A549 (cell line): ENCODE data around the gene SUSD3. TPM values are rescaled to one million over a fixed set of nuclear protein-coding genes. Genes with fewer than 3 reads are reported as not detected.

Source experiments
- ATAC-seq, 2 experiments: fragments of 200-7000 bp in 1 of 2; fragments of >200 bp in 1 of 2; cut with Nextera tagmentation in 1 of 2; cut with Tn5 transposase in 1 of 2; 3 replicates each; pipeline versions ENCODE4 v1.8.0 to v1.9.1; 2018 to 2020; ENCODE audit warnings: mild to moderate bottlenecking in 1 of 2, moderate library complexity in 1 of 2
- CTCF ChIA-PET: fragments of 300-600 bp; sonication (Branson Sonifier 250); formaldehyde crosslinking; extraction: SDS; loops from one replicate; lab custom pipeline; 2021; ENCODE audit warnings: antibody characterized with exemption, inconsistent platforms; lab: Yijun Ruan, JAX
- POLR2A ChIA-PET: fragments of 350-600 bp; formaldehyde crosslinking; extraction: SDS; loops from one replicate; lab custom pipeline; 2021; ENCODE audit warnings: antibody characterized with exemption, inconsistent platforms; lab: Yijun Ruan, JAX
- DNase-seq, 2 experiments: peaks; one replicate each; pipeline versions ENCODE4 v3.0.0 to v3.0.0-alpha.2; 2011 to 2016; ENCODE audit warnings: low read depth in 1 of 2, low spot score in 1 of 2
- FAIRE-seq: peaks from 2 replicates; lab custom pipeline; 2011; peaks lifted over from hg19 to GRCh38; lab: Jason Lieb, UNC
- H3K27ac ChIP-seq, 2 experiments: fragments of >200 bp; sonication (Bioruptor Twin); formaldehyde crosslinking; 3 replicates each; pipeline ENCODE4 v1.5.1; 2016 to 2017
- H3K4me1 ChIP-seq: fragments of >200 bp; sonication (Bioruptor Twin); formaldehyde crosslinking; 3 replicates; pipeline ENCODE4 v1.6.1; 2016
- H3K4me2 ChIP-seq: fragments of >200 bp; sonication (Bioruptor Twin); formaldehyde crosslinking; 3 replicates; pipeline ENCODE4 v1.6.1; 2016
- H3K4me3 ChIP-seq: fragments of >200 bp; sonication (Bioruptor Twin); formaldehyde crosslinking; 3 replicates; pipeline ENCODE4 v1.5.1; 2016
- H3K9me3 ChIP-seq: fragments of >200 bp; sonication (Bioruptor Twin); formaldehyde crosslinking; 3 replicates; pipeline ENCODE4 v1.6.1; 2016
- BHLHE40 ChIP-seq: IDR thresholded peaks from 2 replicates; pipeline ENCODE4 v1.6.1; 2012; ENCODE audit warnings: low read depth, low read length, inconsistent platforms
- CEBPB ChIP-seq, 2 experiments: fragments of >200 bp in 1 of 2; sonication (Bioruptor Twin) in 1 of 2; formaldehyde crosslinking in 1 of 2; IDR thresholded peaks; 2 replicates each; pipeline ENCODE4 v1.6.1; 2012 to 2016
- CHD4 ChIP-seq: fragments of 200-600 bp; sonication (generic); IDR thresholded peaks from 2 replicates; pipeline ENCODE4 v1.6.1; 2016; ENCODE audit warnings: antibody characterized with exemption, mild to moderate bottlenecking, borderline replicate concordance
- CTCF ChIP-seq: fragments of >200 bp; sonication (Bioruptor Twin); formaldehyde crosslinking; IDR thresholded peaks from 3 replicates; pipeline ENCODE4 v1.5.1; 2016
- EP300 ChIP-seq, 2 experiments: fragments of >200 bp; sonication (Bioruptor Twin); formaldehyde crosslinking; IDR thresholded peaks; 2 replicates in 1 of 2; 3 replicates in 1 of 2; pipeline ENCODE4 v1.6.1; 2016 to 2017
- HOXB13 ChIP-seq: fragments of 250-450 bp; sonication (Bioruptor Pico); IDR thresholded peaks from 2 replicates; pipeline ENCODE4 v1.5.0; 2020; ENCODE audit warnings: low read depth, mild to moderate bottlenecking, moderate library complexity
- JUNB ChIP-seq: fragments of >200 bp; sonication (Bioruptor Twin); formaldehyde crosslinking; IDR thresholded peaks from 2 replicates; pipeline ENCODE4 v1.6.1; 2016
- MAZ ChIP-seq: fragments of 150-350 bp; IDR thresholded peaks from 2 replicates; pipeline ENCODE4 v1.6.1; 2014; ENCODE audit warnings: antibody characterized with exemption, low read depth, low read length, borderline replicate concordance
- MYC ChIP-seq: IDR thresholded peaks from 2 replicates; pipeline ENCODE4 v1.6.1; 2012; ENCODE audit warnings: mild to moderate bottlenecking, inconsistent platforms, low read length, improper control_type of control experiment, borderline replicate concordance
- NR3C1 ChIP-seq: fragments of >200 bp; sonication (Bioruptor Twin); formaldehyde crosslinking; IDR thresholded peaks from 3 replicates; pipeline ENCODE4 v1.6.1; 2017
- PHF8 ChIP-seq: fragments of 200-600 bp; sonication (generic); IDR thresholded peaks from 2 replicates; pipeline ENCODE4 v1.6.1; 2016; ENCODE audit warnings: low read depth, mild to moderate bottlenecking, antibody characterized with exemption, moderate library complexity, borderline replicate concordance
- POLR2A ChIP-seq: IDR thresholded peaks from 2 replicates; pipeline ENCODE4 v1.6.1; 2012; ENCODE audit warnings: mild to moderate bottlenecking, low read length
- RCOR1 ChIP-seq: fragments of 150-350 bp; IDR thresholded peaks from 2 replicates; pipeline ENCODE4 v1.6.1; 2014; ENCODE audit warnings: antibody characterized with exemption, low read length, low read depth
- TP53 ChIP-seq: fragments of 250-450 bp; sonication (Bioruptor Pico); IDR thresholded peaks from 2 replicates; pipeline ENCODE4 v1.5.0; 2021; ENCODE audit warnings: mild to moderate bottlenecking, moderate library complexity
- USF2 ChIP-seq: fragments of 450-650 bp; IDR thresholded peaks from 2 replicates; pipeline ENCODE4 v1.6.1; 2014; ENCODE audit warnings: antibody characterized with exemption
- ZSCAN20 ChIP-seq: fragments of 250-450 bp; sonication (Bioruptor Pico); IDR thresholded peaks from 2 replicates; pipeline ENCODE4 v1.8.0; 2022; ENCODE audit warnings: mild to moderate bottlenecking, moderate library complexity
- WGBS: methylation state at CpG from one replicate; pipeline ENCODE4 v1.1.6; 2017; ENCODE audit errors: missing lambda C conversion rate; 5-methylcytosine and 5-hydroxymethylcytosine counted together
- polyA plus RNA-seq, 4 experiments: library from polyadenylated mRNA; depleted of rRNA in 3 of 4; stranded (reverse); fragments of >200 nt; fragmentation: RNase III in 1 of 4; extraction: RNeasy Plus Mini Kit Qiagen cat#74134 plus additional on column Dnase treatment in 1 of 4; gene quantifications; 2 replicates in 3 of 4; 3 replicates in 1 of 4; pipeline ENCODE4 v1.2.3, GENCODE V29; 2011 to 2017
- TF ChIP-seq, protein P1 (sequence below): fragments of 200-600 bp; sonication (generic); IDR thresholded peaks from 2 replicates; pipeline ENCODE4 v1.6.1; 2016; ENCODE audit warnings: antibody characterized with exemption, mild to moderate bottlenecking, moderate library complexity
- TF ChIP-seq, protein P2 (sequence below): fragments of 150-350 bp; IDR thresholded peaks from 2 replicates; pipeline ENCODE4 v1.6.1; 2014; ENCODE audit warnings: low read depth, mild to moderate bottlenecking, low read length
- TF ChIP-seq, protein P3 (sequence below): IDR thresholded peaks from 2 replicates; pipeline ENCODE4 v1.6.1; 2012
- TF ChIP-seq, protein P4 (sequence below): fragments of 250-450 bp; sonication (Bioruptor Pico); IDR thresholded peaks from 2 replicates; pipeline ENCODE4 v1.5.0; 2020; ENCODE audit warnings: low read depth, mild to moderate bottlenecking, moderate library complexity
- TF ChIP-seq, protein P5 (sequence below): fragments of >200 bp; sonication (Bioruptor Twin); formaldehyde crosslinking; IDR thresholded peaks from 3 replicates; pipeline ENCODE4 v1.6.1; 2016

Gene SUSD3
- polyA plus RNA-seq, 2 of the 4 experiments (the other 2 are of a cell fraction) = 0.27 to 0.34 TPM

- DNase-seq (no peak), FAIRE-seq (no peak), ATAC-seq (no peak)
- POLR2A ChIA-PET = no interaction called here
- Histone ChIP-seq H3K27ac (no peak overlapping the region), H3K4me2 (no peak overlapping the region), H3K9me3 (peaks cover 19% of the 10 kb centered on the region), H3K4me3 (no peak overlapping the region), H3K4me1 (peaks cover 27% of the 10 kb centered on the region)
- WGBS = 45% methylated on average over 4 of the region's 4 CpGs
- TF ChIP-seq, protein P1, sequence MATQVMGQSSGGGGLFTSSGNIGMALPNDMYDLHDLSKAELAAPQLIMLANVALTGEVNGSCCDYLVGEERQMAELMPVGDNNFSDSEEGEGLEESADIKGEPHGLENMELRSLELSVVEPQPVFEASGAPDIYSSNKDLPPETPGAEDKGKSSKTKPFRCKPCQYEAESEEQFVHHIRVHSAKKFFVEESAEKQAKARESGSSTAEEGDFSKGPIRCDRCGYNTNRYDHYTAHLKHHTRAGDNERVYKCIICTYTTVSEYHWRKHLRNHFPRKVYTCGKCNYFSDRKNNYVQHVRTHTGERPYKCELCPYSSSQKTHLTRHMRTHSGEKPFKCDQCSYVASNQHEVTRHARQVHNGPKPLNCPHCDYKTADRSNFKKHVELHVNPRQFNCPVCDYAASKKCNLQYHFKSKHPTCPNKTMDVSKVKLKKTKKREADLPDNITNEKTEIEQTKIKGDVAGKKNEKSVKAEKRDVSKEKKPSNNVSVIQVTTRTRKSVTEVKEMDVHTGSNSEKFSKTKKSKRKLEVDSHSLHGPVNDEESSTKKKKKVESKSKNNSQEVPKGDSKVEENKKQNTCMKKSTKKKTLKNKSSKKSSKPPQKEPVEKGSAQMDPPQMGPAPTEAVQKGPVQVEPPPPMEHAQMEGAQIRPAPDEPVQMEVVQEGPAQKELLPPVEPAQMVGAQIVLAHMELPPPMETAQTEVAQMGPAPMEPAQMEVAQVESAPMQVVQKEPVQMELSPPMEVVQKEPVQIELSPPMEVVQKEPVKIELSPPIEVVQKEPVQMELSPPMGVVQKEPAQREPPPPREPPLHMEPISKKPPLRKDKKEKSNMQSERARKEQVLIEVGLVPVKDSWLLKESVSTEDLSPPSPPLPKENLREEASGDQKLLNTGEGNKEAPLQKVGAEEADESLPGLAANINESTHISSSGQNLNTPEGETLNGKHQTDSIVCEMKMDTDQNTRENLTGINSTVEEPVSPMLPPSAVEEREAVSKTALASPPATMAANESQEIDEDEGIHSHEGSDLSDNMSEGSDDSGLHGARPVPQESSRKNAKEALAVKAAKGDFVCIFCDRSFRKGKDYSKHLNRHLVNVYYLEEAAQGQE = no peak
- TF ChIP-seq, protein P2, sequence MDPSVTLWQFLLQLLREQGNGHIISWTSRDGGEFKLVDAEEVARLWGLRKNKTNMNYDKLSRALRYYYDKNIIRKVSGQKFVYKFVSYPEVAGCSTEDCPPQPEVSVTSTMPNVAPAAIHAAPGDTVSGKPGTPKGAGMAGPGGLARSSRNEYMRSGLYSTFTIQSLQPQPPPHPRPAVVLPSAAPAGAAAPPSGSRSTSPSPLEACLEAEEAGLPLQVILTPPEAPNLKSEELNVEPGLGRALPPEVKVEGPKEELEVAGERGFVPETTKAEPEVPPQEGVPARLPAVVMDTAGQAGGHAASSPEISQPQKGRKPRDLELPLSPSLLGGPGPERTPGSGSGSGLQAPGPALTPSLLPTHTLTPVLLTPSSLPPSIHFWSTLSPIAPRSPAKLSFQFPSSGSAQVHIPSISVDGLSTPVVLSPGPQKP = no peak
- TF ChIP-seq HOXB13 (CRISPR knock-in tag) (no peak), PHF8 (no peak), CEBPB (IDR thresholded peaks at IDR 0.05) (no peak), NR3C1 (no peak)
- TF ChIP-seq, protein P3, sequence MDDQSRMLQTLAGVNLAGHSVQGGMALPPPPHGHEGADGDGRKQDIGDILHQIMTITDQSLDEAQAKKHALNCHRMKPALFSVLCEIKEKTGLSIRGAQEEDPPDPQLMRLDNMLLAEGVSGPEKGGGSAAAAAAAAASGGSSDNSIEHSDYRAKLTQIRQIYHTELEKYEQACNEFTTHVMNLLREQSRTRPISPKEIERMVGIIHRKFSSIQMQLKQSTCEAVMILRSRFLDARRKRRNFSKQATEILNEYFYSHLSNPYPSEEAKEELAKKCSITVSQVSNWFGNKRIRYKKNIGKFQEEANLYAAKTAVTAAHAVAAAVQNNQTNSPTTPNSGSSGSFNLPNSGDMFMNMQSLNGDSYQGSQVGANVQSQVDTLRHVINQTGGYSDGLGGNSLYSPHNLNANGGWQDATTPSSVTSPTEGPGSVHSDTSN = no peak
- CTCF ChIA-PET = interaction anchor here (3.4 kb wide), 1 partner anchor 85 kb away, joined by 12 read pairs; no protein-coding TSS in a partner anchor
Measured at GRCh38 chr9:93088656-93089015, 30.1 kb downstream of the SUSD3 start.

GRCh38 chr9:93089024-93089423, 30.5 kb downstream of the SUSD3 start:
- H3K9me3 ChIP-seq = peaks cover 19% of the 10 kb centered on the region
- ChIA-PET POLR2A (no interaction called here), CTCF (interaction anchor here (0.6 to 3.4 kb wide), 2 partner anchors 18 to 86 kb away, joined by 4 to 12 read pairs; no protein-coding TSS in a partner anchor)
- TF ChIP-seq USF2 (no peak), MAZ (no peak), MYC (no peak), ZSCAN20 (CRISPR knock-in tag) (no peak), TP53 (CRISPR knock-in tag) (no peak), EP300 (IDR thresholded peaks at IDR 0.05) (no peak), RCOR1 (no peak), POLR2A (no peak), CHD4 (no peak), CTCF (no peak), JUNB (no peak), NR3C1 (no peak), BHLHE40 (no peak)
- TF ChIP-seq, protein P4, sequence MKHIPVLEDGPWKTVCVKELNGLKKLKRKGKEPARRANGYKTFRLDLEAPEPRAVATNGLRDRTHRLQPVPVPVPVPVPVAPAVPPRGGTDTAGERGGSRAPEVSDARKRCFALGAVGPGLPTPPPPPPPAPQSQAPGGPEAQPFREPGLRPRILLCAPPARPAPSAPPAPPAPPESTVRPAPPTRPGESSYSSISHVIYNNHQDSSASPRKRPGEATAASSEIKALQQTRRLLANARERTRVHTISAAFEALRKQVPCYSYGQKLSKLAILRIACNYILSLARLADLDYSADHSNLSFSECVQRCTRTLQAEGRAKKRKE (CRISPR knock-in tag) = no peak
- TF ChIP-seq, protein P3 = no peak
- TF ChIP-seq, protein P5, sequence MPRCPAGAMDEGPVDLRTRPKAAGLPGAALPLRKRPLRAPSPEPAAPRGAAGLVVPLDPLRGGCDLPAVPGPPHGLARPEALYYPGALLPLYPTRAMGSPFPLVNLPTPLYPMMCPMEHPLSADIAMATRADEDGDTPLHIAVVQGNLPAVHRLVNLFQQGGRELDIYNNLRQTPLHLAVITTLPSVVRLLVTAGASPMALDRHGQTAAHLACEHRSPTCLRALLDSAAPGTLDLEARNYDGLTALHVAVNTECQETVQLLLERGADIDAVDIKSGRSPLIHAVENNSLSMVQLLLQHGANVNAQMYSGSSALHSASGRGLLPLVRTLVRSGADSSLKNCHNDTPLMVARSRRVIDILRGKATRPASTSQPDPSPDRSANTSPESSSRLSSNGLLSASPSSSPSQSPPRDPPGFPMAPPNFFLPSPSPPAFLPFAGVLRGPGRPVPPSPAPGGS = no peak
- H3K4me2 ChIP-seq = no peak overlapping the region
- 58% methylated on average over 5 of the region's 5 CpGs for WGBS
- FAIRE-seq (no peak), DNase-seq (no peak), ATAC-seq (no peak)
- no peak overlapping the region for H3K4me3 ChIP-seq
- no peak overlapping the region for H3K27ac ChIP-seq
- H3K4me1 ChIP-seq = peaks cover 29% of the 10 kb centered on the region
